Effector CD4-positive, alpha-beta T cell (primary cell): ENCODE results near the gene ZNF747.
"Not testable (repeated sequence)": the region's sequence is repeated elsewhere in the genome, so short reads cannot be mapped to it uniquely, and the experiment has no call there.

Experiments used
- DNase-seq: peaks from one replicate; pipeline ENCODE4 v3.0.0-alpha.2; 2020

ZNF747 gene

DNA sequence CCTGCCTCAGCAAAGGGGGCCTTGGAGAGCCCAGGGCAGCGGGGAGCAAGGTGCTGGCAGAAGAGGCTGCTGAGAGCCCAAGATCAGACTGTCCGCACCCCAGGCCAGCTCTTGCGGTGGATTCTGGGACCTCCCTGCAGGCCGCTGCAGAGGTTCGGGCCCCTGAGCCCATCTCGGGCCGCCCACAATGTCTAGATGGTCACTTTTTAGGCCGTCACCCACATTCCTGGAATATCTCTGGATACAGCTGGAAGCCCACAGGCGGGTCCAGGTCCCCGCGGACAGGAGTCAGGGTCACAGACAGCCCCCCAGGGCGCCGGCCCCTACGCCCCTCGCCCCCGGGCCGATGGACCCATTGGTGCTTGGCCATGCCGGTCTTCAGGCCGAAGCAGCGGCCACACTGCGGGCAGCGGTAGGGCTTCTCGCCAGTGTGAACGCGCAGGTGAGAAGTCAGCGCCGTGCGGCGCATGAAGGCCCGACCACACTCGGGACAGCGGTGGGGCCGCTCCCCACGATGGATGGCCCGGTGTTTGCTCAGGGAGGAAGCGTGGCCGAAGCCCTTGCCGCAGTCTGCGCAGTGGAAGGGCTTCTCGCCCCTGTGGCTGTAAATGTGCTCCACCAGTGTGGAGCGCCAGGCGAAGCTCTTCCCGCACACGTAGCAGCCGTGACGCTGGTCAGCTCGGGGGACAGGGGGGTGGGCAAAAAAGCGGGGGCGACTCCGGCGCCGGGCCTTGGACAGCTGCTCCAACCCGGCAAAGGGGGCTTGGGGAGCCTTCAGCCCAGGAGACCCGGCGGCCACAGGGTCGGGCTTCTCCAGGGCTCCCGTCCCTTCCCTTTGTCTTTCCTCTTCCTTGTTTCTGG lies 2.1 kb downstream of the ZNF747 start:
- DNase-seq = no peak

DNA sequence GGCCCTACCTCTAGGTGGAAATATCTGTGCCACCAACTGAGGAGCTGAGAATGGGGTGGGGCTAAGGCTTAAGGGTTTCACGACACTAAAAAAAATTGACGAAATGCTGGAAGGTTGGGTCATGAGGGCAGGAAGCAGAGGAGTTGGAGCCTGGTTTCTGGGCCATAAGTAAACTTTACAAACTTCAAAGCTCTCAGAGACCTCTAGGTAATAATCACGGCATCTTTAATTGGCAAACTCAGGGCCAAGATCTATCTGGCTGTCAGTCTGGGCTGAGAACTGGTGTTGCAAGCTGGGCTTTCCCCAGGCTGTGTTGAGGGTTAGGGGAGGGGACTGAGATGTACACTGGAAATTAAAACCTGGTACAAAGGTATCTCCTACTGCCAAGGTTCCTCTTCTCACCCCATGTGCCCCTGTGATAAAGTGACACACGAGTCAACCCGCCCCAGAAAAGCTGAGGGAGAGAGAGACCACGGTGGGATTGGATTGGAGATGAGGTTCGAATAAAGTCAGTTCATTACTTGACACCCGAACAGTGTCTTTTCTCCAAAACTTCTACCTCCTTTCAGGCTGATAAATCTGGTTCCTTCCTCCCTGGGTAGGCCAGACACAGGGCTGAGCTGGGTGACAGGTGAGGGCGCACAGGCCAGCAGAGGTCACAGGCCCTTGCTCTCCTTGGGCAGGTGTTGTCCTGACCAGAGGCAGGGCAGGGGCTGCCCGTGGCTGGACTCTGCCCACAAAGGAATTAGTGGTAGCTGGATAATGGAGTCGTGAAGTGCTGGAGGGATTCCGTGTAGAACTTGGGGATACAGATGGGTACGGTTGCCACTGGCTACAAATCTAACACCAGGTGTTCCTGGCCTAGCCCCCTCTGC lies 4.3 kb downstream of the ZNF747 start:
- DNase-seq = no peak

DNA sequence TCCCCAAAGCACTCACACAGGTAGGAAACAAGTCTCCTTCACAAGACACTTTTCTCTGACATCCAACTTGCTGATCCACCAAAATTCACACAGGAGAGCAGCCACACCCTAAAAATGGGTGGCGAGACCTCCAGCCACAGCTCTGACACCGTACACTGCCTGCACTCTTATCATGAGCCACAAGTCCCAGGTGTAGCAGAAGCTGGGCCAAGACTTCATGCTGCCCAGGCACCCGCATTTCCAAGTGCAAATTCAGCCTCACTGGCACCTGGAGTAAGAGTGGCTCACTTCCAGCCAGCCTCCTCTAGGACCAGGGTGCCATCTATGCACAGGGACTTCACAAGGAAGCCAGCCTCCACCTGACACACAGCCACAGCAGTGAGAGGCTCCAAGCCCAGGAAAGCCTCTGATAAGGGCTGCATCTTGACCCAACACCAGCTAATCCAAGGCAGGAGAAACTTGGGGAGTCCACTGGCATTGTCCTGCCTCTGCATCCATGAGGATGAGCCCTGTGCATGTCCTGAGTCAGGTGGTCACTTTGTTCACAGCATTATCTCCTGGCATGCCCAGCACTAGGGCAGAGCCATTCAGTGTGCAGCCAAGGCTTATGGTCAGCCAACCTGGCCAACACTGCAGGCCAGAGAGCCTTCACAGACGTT lies 5.7 kb downstream of the ZNF747 start:
- no peak for DNase-seq

DNA sequence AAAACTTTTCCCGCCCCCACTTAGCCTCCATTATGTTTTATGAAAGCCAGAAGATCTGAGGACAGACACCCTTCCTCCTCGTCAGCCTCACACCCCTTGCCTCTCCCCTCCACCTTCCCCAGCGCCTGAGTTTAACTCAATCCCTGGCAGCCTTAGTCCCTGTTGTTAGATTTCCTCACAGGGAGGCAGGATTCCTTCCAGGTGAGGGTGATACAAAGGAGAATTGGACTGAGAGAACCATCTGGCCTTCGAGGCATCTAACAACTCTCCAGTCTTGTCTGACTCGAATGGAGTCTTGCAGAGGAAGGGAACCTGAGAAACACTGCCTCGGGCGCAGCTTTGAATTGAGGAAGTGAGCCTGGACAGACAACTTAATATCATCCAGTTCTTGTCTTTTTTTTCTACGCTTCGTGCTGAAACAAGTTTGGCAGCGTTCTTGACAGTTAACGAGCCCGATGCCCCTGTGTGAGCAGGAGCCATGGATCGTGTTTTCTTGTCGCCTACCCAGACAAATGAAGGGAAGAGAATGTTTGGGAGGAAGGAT lies 7.0 kb downstream of the ZNF747 start:
- no peak for DNase-seq

DNA sequence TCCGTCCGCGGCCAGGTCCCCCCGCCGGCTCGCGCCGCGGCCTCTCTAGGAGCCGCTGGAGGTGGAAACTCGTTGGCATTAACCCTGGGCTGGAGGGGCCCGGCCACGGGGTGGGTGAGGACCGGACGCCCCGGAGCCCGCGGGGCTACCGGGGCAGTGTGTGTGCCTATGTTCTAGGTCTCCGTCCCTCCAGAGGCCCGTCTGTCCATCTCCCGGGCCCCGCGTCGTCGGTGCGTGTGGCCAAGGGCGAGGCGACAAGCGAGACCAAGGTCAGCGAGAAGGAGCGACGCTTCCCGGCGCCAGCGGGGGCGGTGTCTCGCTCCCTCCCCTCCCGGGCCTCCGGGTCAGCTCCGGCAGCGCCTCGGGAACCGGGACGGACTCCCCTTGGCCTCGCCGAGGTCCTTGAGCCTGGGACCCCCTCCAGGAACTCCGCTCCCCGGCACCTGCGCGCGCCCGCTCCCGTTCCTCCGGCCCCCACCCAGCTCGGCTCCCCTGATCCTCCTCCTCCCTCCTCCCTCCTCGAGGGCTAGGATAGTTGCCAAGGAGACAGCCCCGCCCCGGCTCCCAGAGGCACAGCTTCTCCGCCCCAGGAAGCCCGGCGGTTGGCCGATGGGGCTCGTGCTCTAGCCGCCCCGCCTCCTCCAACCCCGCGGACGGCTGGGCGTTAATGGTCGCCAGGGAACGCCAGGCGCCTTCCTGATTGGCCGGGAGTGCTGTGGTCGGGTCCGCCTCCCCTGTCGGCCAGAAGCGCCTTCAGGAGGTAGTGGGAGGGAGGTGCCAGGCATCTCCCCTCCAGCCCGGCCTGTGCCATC lies 7.6 kb downstream of the ZNF747 start:
- peak; percentile 82 for DNase-seq

DNA sequence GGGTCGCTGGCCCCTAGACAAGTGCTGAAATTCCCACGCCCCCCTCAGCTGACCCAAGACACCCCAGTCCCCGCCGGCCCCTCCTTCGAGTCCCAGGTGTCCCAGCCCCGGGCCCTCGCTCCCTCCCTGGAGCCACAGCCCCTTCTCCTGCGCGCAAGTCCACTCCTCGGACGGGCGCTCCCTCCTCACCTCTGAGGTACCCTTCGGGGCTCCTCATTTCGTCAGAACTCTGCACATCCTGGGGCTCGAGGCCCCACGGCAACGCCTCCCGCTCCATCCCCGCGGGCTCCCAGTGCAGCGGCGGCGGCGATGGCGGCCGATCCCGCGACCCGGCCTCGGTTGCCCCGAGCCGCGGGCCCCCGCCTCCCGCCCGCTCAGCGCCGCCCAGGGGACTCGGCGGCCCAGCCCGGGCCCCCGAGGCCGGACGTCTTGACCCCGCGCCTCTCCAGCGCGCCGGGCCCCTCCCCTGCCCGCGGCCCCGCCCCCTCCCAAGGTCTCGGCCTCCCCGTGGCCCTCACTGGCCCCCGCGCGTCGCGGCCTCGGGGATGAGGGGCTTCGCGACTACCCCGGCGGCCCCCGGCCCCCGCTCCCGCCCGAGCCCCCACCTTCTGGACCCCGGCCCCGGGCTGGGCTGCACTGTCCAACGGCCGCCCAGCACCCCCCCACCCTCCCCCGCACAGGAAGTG lies 8.4 kb downstream of the ZNF747 start, which contains the start of gene ZNF768:
ZNF768 (minus strand) TSS at position 430 of the 686 bp plus-strand sequence; CDS start at position 277, 153 bp downstream.
- DNase-seq = no peak

DNA sequence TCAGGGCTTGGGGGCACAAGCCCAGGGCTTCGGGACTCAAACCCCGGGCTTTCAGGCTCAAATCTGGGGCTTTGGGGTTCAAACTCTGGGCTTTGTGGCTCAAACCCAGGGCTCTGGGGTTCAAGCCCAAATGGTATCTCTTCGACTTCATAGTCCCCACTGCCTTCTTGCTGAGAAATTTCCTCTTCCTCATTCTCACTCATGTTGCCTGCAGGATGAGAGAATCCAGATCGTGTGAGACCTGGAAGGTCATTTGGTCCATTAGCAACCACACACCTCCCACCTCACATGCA lies 8.9 kb downstream of the ZNF747 start:
- no peak for DNase-seq

DNA sequence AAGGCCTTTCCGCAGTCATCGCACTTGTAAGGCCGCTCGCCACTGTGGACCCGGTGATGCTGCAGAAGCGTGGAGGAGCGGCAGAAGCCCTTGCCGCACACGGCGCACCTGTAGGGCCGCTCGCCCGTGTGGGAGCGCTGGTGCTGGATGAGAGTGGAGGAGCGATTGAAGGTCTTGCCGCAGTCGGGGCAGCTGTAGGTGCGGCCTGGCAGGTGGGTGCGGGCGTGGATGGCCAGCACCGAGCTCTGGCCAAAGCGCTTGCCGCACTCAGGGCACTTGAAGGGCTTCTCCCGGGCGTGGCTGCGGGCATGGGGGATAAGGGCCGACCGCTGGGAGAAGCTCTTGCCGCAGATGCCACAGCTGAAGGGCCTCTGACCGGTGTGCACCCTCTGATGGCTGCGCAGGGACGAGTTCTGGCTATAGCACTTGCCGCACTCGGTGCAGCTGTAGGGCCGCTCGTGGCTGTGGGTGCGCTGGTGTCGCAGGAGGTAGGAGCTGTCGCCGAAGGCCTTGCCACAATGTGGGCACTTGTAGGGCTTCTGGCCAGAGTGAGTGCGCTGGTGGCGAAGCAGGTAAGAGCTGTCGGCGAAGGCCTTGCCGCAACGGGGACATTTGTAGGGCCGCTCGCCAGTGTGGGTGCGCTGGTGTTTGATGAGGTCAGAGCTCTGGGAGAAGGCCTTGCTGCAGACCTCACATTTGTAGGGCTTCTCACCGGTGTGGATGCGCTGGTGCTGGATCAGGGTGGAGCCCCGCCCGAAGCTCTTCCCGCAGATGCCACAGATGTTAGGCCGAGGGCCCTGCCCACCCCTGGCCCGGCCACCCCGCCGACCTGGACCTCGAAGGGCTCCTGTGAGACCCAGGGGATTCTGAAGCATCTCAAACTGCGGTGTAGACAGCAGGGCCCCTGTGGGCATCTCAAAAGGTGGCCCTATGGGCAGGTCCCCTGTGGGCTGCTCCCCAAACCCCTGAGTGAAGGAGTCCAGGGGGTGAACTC lies 9.8 kb downstream of the ZNF747 start:
- no peak for DNase-seq

DNA sequence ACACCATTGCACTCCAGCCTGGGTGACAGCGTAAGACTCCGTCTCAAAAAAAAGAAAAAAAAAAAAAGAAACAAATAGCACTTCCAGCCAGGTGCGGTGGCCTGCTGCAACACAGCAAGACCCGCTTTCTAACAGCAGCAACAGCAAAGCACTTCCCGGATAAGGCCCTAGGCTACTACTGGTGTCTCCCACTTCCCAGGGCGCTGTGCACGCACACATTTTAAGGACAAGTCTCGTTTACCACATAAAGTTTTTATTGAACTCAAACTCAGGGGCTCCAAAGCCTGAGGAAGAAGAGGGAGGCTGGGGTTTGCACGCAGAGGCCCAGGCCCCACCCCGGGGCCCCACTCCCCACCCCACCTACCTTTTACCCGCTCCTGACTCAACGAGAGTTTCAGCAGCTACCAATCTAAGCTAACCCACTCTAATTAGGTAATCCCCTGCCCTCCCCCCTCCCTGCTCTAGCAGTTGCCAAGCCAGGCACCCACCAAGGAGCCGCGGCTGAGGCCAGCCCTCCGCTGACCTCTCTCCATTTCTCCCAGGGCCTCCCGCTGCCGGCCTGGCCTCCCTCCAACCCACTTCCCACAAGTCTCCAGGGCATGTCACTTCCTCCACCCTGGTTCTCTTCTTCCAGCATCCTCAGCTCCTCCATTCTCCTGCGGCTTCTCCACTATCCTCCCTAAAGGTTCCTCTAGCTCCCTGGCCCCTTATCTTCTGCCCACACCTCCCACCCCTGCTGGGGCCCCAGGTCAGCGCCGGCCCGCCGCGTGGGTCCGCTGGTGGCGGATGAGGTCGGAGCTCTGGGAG lies 10.7 kb downstream of the ZNF747 start:
- DNase-seq = no peak

DNA sequence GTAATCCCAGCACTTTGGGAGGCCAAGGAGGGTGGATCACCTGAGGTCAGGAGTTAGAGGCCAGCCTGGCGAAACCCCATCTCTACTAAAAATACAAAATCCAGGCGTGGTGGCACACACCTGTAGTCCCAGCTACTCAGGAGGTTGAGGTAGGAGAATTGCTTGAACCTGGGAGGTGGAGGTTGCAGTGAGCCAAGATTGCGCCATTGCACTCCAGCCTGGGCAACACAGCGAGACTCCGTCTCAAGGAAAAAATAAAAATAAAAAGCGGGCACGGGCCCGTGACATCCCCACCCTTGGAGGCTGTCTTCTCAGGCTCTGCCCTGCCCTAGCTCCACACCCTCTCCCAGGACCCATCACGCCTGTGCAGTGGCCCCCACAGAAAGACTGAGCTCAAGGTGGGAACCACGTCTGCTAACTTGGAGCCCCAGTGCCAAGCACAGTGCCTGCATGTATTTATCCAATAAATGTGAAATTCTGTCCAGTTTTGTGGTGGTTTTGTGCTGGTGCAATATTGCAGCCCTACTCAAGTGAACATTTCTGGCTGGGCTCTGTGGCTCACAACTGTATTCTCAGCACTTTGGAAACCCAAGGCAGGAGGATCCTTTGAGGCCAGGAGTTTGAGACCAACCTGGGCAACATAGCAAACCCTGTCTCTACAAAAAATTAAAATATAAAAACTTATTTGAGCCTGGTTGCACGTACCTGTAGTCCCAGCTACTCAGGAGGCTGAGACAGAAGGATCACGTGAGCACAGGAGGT lies 11.8 kb downstream of the ZNF747 start:
- DNase-seq = not testable (repeated sequence)

DNA sequence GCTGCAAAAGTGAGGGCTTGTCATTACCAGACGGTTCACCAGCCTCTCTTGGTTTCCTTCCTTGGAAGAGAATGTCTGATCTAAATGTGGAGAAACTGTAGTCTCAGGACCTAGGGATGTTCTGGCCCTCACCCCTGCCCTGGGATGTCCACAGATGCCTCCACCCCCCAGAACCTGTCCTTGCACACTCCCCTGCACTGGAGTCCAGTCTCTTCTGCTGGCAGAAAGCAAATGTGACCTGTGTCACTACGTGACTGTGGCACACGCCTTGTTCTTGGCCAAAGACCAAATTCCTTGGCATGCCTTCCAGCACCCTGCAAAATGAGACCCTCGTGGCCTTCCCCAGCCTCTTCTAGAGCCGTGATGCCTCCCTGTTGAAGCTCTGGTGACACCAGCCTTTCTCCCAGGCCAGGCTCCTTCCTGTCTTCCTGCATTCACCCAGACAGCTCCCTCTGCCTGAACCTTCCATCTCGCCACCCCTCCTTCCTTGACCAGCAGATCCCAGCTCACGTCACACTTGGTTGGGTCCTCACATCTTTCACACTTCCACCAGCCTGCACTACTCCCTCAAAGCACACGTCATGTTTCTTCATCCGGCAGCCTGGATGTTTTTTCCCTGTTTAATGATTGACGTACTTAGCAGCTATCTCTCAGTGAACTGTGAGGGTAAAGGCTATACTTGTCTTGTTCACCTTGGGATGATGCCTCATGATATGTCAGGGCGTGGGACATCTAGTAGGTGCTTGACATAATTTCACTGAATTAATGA lies 12.6 kb downstream of the ZNF747 start:
- DNase-seq = no peak

DNA sequence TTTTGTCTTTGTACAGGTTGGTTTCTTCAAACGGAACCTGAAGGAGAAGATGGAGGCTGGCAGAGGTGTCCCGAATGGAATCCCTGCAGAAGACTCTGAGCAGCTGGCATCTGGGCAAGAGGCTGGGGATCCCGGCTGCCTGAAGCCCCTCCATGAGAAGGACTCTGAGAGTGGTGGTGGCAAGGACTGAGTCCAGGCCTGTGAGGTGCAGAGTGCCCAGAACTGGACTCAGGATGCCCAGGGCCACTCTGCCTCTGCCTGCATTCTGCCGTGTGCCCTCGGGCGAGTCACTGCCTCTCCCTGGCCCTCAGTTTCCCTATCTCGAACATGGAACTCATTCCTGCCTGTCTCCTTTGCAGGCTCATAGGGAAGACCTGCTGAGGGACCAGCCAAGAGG lies 13.2 kb downstream of the ZNF747 start:
- no peak for DNase-seq

DNA sequence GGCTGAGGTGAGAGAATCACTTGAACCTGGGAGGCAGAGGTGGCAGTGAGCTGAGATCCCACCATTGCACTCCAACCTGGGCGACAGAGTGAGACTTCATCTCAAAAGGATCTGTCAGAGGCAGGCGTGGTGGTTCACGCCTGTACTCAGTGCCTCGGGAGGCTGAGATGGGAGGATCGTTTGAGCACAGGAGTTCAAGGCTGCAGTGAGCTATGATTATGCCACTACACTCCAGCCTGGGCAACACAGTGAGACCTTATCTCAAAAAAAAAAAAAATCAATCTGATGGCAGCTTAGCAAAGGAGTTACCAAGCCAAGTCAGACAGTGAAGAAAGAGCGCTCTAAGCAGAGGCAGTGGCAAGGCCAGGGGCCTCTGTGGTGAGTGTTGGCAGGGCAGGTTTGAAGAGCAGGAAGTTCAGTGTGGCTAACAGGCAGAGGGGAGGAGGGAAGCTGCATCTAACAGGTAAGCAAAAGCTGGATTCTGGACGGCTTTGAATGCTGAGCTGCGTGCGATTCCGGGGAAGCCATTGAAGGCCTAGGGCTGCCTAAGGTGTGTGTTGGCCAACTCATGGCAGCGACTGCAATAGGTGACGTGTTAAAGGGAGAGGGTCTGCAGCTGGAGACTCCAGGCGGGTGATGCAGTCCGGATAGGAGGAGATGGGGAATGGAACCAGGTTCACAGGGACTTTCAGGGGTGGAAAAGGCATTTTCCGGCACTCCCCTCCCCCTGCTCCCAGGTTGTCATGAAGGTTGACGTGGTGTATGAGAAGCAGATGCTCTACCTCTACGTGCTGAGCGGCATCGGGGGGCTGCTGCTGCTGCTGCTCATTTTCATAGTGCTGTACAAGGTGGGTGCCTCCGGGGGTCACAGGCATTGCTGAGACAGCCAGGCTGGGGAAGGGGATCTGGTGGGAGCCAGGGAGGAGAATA lies 15.3 kb downstream of the ZNF747 start:
- DNase-seq = no peak

DNA sequence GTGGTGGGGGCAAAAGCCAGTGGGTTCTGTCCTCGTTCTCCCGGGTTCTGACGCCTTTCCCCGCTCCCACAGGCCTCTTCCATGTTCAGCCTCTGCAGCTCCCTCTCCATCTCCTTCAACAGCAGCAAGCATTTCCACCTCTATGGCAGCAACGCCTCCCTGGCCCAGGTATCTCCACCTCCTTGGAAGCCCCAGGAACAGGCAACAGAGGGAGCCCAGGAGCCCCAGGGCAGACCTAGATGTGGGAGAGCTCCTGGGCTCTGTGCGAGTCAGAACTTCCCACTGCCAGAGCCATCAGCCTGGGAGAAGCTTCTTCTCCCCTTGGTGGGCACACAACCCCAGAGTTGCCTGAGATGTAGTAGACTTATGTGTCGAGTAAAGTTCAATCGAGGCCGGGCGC lies 16.1 kb downstream of the ZNF747 start:
- no peak for DNase-seq

DNA sequence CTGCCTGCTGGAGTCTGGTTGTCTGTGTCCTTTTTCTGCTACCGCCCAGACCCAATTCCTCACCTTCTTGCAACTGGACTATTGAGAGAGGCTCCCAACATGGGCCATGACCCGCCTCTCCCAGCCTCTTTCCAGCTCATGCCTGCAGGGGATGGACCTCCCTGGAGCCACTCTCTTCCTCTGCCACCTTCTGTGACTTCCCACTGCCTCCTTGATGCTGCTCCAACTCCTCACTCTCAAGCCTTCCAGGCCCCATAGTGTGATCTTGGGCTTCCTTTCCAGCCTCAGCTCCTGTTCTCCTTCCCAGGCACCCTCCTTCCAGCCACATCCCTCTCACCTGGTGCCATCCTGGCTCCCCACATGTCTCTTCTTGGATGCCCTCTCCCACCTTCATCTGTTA lies 19.4 kb downstream of the ZNF747 start:
- DNase-seq = no peak

DNA sequence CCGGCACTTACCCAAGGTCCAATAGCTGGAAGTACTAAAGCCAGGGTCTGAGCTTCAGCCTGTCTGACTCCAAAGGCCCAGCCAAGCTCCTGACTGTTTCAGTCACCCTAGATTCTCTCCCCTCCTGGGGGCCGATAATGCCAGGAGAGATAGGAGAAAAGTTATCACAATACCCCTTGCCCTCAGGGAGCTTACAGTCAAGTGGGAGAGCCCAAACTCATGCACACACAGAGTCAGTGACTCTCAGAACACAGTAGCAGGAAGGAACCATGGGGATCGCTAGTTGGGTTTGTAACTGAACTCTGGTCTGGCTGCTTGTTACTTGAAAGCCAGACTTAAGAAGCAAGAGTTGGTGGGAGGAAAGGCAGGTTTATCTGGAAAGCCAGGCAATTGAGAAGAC lies 23.1 kb downstream of the ZNF747 start:
- DNase-seq = no peak
